NCI-H128 (cell line): ENCODE data around the gene GPR62.

Experiments used
- DNase-seq: peaks from one replicate; lab custom pipeline; 2025; ENCODE audit not compliant: unreplicated experiment; lab: John Stamatoyannopoulos, UW

Gene GPR62

GRCh38 chr3:51954105-51954504 is 1.1 kb upstream of the GPR62 start:
- no peak for DNase-seq

- no peak for DNase-seq
Measured at GRCh38 chr3:51954713-51955112, 468 bp upstream of the GPR62 start.

GRCh38 chr3:51955893-51956770 is 951 bp downstream of the GPR62 start:
- no peak for DNase-seq

GRCh38 chr3:51957520-51958205 is 2.5 kb downstream of the GPR62 start:
- DNase-seq, result no peak

- DNase-seq, result no peak
Measured at GRCh38 chr3:51958603-51959521, 3.7 kb downstream of the GPR62 start.

- DNase-seq, result no peak
Measured at GRCh38 chr3:51959651-51960050, 4.5 kb downstream of the GPR62 start.

GRCh38 chr3:51960386-51960785 is 5.2 kb downstream of the GPR62 start:
- no peak for DNase-seq

GRCh38 chr3:51961011-51961410 is 5.8 kb downstream of the GPR62 start:
- DNase-seq, result no peak

GRCh38 chr3:51961602-51962569 is 6.7 kb downstream of the GPR62 start:
- no peak for DNase-seq

- no peak for DNase-seq
Measured at GRCh38 chr3:51962854-51963530, 7.8 kb downstream of the GPR62 start.

GRCh38 chr3:51963951-51964451 is 8.8 kb downstream of the GPR62 start:
- no peak for DNase-seq

- no peak for DNase-seq
Measured at GRCh38 chr3:51964521-51964920, 9.3 kb downstream of the GPR62 start.

- DNase-seq, result no peak
Measured at GRCh38 chr3:51966016-51966415, 10.8 kb downstream of the GPR62 start.

- DNase-seq, result no peak
Measured at GRCh38 chr3:51966486-51966885, 11.3 kb downstream of the GPR62 start.

GRCh38 chr3:51966922-51967383 is 11.8 kb downstream of the GPR62 start:
- no peak for DNase-seq

GRCh38 chr3:51967384-51968169 is 12.4 kb downstream of the GPR62 start, which contains the start of gene PCBP4:
Gene PCBP4 (minus strand): TSS chr3:51967454. CDS start chr3:51961240, 6,214 bp downstream.
- DNase-seq, result no peak

GRCh38 chr3:51968170-51968775 is 13.1 kb downstream of the GPR62 start:
- no peak for DNase-seq
